ENCODE data around the gene WNK2. TPM values are rescaled to one million over a fixed set of nuclear protein-coding genes. Genes with fewer than 3 reads are reported as not detected.

WNK2 gene
- total RNA-seq, 1 experiment from 2014 or later: 69.4 TPM

- Mint-ChIP-seq H3K27me3 (ENCODE audit: low read depth) (no peaks in the 10 kb centered on the region; the same call in none of the 2 replicates), H3K36me3 (ENCODE audit: insufficient read depth in 1 of 3, low read depth in 3 of 3) (peaks cover 8 to 59% (median 12%) of the 10 kb centered on the region in 3 experiments; a peak in 6 of 7 replicates), H3K9me3 (no peaks in the 10 kb centered on the region), H3K4me3 (no peak overlapping the region), H3K4me1 (peaks cover 4 to 5% of the 10 kb centered on the region in 2 experiments), H3K27ac (peak overlapping the region in 1 of 3 experiments; percentile 24; a peak in 1 of 7 replicates)
- H3K23ac ChIP-seq (ENCODE audit: insufficient read length, low read depth, low read length): no peak overlapping the region
- H3K4me2 ChIP-seq (ENCODE audit: insufficient read depth, insufficient read length, low read length): no peak overlapping the region
- H3K18ac ChIP-seq (ENCODE audit: insufficient read length, low read depth, low read length): no peak overlapping the region
- H3T11ph ChIP-seq (ENCODE audit: low read length): no peak overlapping the region
- no peak overlapping the region for H4K8ac ChIP-seq (replicated peaks; ENCODE audit: insufficient read length, low read depth, low read length)
- no peak overlapping the region for H2AK5ac ChIP-seq (ENCODE audit: insufficient read length, low read length)
- H4K20me1 ChIP-seq (ENCODE audit: control insufficient read depth, insufficient read depth, insufficient read length): no peaks in the 10 kb centered on the region
- H3K9me3 ChIP-seq (ENCODE audit: control insufficient read depth, low read depth, low read length): peaks cover 7% of the 10 kb centered on the region
- no CpG with 5 or more reads among the region's 9 CpGs for WGBS (ENCODE audit: extremely low coverage, insufficient read length, low lambda C conversion rate)
- no peak for TF ChIP-seq CTCF (conservative IDR thresholded peaks at IDR 0.05)
- no peak overlapping the region for H3K9ac ChIP-seq (ENCODE audit: extremely low read depth, insufficient read length, low read length)
- no peaks in the 10 kb centered on the region for H3K79me2 ChIP-seq (ENCODE audit: insufficient read depth, low read length)
- no peak overlapping the region for H4K5ac ChIP-seq (ENCODE audit: insufficient read length, low read depth, low read length)
- no peak overlapping the region for H3K27ac ChIP-seq (ENCODE audit: insufficient read length, low read depth, low read length)
- no peaks in the 10 kb centered on the region for H3K23me2 ChIP-seq (ENCODE audit: insufficient read length, low read depth, low read length, poor library complexity, severe bottlenecking)
- H3K14ac ChIP-seq (ENCODE audit: insufficient read depth, low read length): no peak overlapping the region
- H2BK5ac ChIP-seq (ENCODE audit: insufficient read length, low read length): no peak overlapping the region
- no peak overlapping the region for H3K4ac ChIP-seq (ENCODE audit: low read depth, low read length)
- H3K56ac ChIP-seq (ENCODE audit: insufficient read length, low read depth, low read length): no peak overlapping the region
- peak; percentile 14 for DNase-seq
- H3K27me3 ChIP-seq (ENCODE audit: insufficient read depth, low read length): no peaks in the 10 kb centered on the region
- no peaks in the 10 kb centered on the region for H3K4me1 ChIP-seq (ENCODE audit: insufficient read depth, low read length)
- H2BK15ac ChIP-seq (ENCODE audit: low read depth, low read length): no peak overlapping the region
- no peak overlapping the region for H2BK20ac ChIP-seq (ENCODE audit: low read depth, low read length, poor library complexity, severe bottlenecking)
- H2BK120ac ChIP-seq (ENCODE audit: low read depth, low read length, poor library complexity, severe bottlenecking): no peak overlapping the region
- no peak overlapping the region for H4K91ac ChIP-seq (ENCODE audit: insufficient read length, low read depth, low read length)
- no peaks in the 10 kb centered on the region for H3K79me1 ChIP-seq (ENCODE audit: insufficient read depth, low read depth, low read length, poor library complexity, severe bottlenecking)
- no peak overlapping the region for H2BK12ac ChIP-seq (ENCODE audit: insufficient read length, low read depth, low read length)
- H2AFZ ChIP-seq (ENCODE audit: low read length): no peak overlapping the region
These were observed 131.2 kb downstream of the WNK2 start for GRCh38 chr9:93315118-93315517.

Data from H9 (cell line).